C4-2B (cell line): ENCODE data around the gene ARHGAP26.

ENCODE experiments used
- ZFX ChIP-seq: fragments of 450-650 bp; IDR thresholded peaks from 2 replicates; pipeline ENCODE4 v1.6.1; 2017
- TF ChIP-seq, protein P1 (sequence below): fragments of 450-650 bp; conservative IDR thresholded peaks from 2 replicates; pipeline ENCODE4 v1.5.1; 2017; ENCODE audit warnings: mild to moderate bottlenecking

GRCh38 chr5:143040622-143041021 lies 270.4 kb downstream of the ARHGAP26 start:
- TF ChIP-seq, protein P1, sequence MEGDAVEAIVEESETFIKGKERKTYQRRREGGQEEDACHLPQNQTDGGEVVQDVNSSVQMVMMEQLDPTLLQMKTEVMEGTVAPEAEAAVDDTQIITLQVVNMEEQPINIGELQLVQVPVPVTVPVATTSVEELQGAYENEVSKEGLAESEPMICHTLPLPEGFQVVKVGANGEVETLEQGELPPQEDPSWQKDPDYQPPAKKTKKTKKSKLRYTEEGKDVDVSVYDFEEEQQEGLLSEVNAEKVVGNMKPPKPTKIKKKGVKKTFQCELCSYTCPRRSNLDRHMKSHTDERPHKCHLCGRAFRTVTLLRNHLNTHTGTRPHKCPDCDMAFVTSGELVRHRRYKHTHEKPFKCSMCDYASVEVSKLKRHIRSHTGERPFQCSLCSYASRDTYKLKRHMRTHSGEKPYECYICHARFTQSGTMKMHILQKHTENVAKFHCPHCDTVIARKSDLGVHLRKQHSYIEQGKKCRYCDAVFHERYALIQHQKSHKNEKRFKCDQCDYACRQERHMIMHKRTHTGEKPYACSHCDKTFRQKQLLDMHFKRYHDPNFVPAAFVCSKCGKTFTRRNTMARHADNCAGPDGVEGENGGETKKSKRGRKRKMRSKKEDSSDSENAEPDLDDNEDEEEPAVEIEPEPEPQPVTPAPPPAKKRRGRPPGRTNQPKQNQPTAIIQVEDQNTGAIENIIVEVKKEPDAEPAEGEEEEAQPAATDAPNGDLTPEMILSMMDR = no peak
- no peak for TF ChIP-seq ZFX
